SJSA1 (cell line): Measurements from ENCODE around the gene CFAP52. TPM values are rescaled to one million over a fixed set of nuclear protein-coding genes. Genes with fewer than 3 reads are reported as not detected.

Experiments used
- DNase-seq, 2 experiments: peaks; one replicate each; pipeline ENCODE4 v3.0.0-alpha.2; 2015 to 2020; ENCODE audit warnings: low spot score in 2 of 2, low read depth in 1 of 2
- H3K27ac ChIP-seq: fragments of 250-450 bp; sonication (Bioruptor Pico); 2 replicates; pipeline ENCODE4 v1.5.1; 2020; ENCODE audit warnings: mild to moderate bottlenecking, moderate library complexity
- H3K27me3 ChIP-seq: fragments of 250-450 bp; sonication (Bioruptor Pico); replicated peaks from 2 replicates; pipeline ENCODE4 v1.5.1; 2020; ENCODE audit warnings: mild to moderate bottlenecking, moderate library complexity
- H3K36me3 ChIP-seq: fragments of 250-450 bp; sonication (Bioruptor Pico); 2 replicates; pipeline ENCODE4 v1.5.1; 2020; ENCODE audit warnings: mild to moderate bottlenecking
- H3K4me1 ChIP-seq: fragments of 250-450 bp; sonication (Bioruptor Pico); replicated peaks from 2 replicates; pipeline ENCODE4 v1.6.1; 2021; ENCODE audit warnings: mild to moderate bottlenecking
- H3K4me3 ChIP-seq: fragments of 250-450 bp; sonication (Bioruptor Pico); 2 replicates; pipeline ENCODE4 v1.5.1; 2020; ENCODE audit warnings: mild to moderate bottlenecking
- H3K9me3 ChIP-seq: fragments of 250-450 bp; sonication (Bioruptor Pico); replicated peaks from 2 replicates; pipeline ENCODE4 v1.5.1; 2020; ENCODE audit warnings: mild to moderate bottlenecking
- total RNA-seq: library from RNA; depleted of rRNA; stranded (reverse); fragments of >200 nt; shearing (Covaris generic); gene quantifications from 2 replicates; pipeline ENCODE4 v1.2.3, GENCODE V29; 2014; rRNA removed

The CFAP52 gene
- total RNA-seq, 1 experiment from 2014 or later: not detected

DNA sequence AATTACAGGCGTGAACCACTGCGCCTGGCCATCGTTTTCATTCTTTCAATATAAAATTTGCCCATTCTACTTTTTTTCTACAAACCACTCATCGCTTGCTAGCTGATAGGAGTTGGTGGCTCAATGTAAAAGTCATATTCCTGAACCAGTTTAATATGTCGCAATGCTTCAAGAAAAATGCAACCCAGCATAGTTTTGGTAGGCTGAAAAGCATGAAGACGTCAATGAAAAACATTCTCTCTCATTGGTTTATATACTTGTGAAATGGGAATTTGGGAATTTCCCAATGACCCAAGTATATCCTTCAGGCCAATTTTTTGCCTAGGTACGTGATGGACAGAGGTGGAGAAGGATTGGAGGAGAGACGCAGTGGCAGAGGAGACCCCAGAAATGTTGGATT, 95.8 kb downstream of the CFAP52 start:
- Histone ChIP-seq H3K36me3 (no peaks in the 10 kb centered on the region), H3K27ac (no peak overlapping the region), H3K4me3 (no peak overlapping the region), H3K27me3 (no peaks in the 10 kb centered on the region), H3K4me1 (peaks cover 14% of the 10 kb centered on the region), H3K9me3 (no peaks in the 10 kb centered on the region)
- DNase-seq: no peak

GRCh38 chr17:9672691-9673090, 96.2 kb downstream of the CFAP52 start:
- no peak overlapping the region for H3K27ac ChIP-seq
- H3K27me3 ChIP-seq: no peaks in the 10 kb centered on the region
- no peaks in the 10 kb centered on the region for H3K36me3 ChIP-seq
- H3K4me3 ChIP-seq: no peak overlapping the region
- H3K9me3 ChIP-seq: no peaks in the 10 kb centered on the region
- DNase-seq: no peak
- H3K4me1 ChIP-seq: peaks cover 14% of the 10 kb centered on the region

DNA sequence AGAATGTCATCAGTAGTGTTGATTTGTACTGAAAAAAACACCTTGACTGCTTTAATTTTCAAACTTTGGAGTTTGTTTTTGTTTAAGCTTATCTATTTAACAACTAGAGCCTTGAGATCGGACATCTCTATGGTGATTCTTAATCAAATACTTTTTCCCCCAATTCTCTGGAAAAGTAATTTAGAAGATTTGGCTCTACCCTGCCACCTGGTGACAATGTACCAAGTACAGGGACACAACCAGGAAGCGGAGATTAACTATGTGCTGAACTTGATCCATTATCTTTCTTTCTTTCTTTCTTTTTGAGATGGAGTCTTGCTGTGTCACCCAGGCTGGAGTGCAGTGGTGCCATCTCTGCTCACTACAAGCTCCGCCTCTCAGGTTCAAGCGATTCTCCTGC, 99.6 kb downstream of the CFAP52 start:
- no peak overlapping the region for H3K27ac ChIP-seq
- H3K4me1 ChIP-seq: peaks cover 10% of the 10 kb centered on the region
- peaks cover 7% of the 10 kb centered on the region; the same call in 1 of the 2 replicates for H3K9me3 ChIP-seq
- no peaks in the 10 kb centered on the region for H3K27me3 ChIP-seq
- no peak overlapping the region for H3K4me3 ChIP-seq
- DNase-seq: no peak
- H3K36me3 ChIP-seq: no peaks in the 10 kb centered on the region

GRCh38 chr17:9676820-9677310, 100.4 kb downstream of the CFAP52 start:
- H3K4me3 ChIP-seq: no peak overlapping the region
- H3K27ac ChIP-seq: 0 out of 2 replicates have a peak overlapping the region, but pooled peaks have one; percentile 11
- peaks cover 10% of the 10 kb centered on the region for H3K4me1 ChIP-seq
- H3K36me3 ChIP-seq: no peaks in the 10 kb centered on the region
- H3K27me3 ChIP-seq: no peaks in the 10 kb centered on the region
- H3K9me3 ChIP-seq: peaks cover 7% of the 10 kb centered on the region; the same call in 1 of the 2 replicates
- peak; percentile 40 to 53 for DNase-seq

DNA sequence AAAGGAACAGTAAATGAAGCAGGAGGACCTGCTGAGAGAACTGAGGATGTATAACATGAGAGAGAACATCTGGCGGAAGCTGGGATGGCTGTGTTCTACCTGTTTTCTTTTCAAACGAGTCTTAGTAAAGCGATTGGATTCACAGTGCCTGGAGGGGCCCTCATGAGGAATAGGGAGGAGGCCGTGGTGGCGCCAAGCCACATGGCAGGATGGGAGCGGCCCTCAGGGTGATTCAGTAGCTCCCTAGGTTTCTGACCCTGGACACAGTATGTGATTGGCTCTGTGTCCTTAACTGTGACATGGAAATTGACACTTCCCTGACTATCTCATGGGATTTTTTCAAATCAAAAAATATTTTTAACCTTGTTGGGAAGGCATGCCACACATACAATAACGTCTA, 101.0 kb downstream of the CFAP52 start:
- H3K36me3 ChIP-seq: no peaks in the 10 kb centered on the region
- peaks cover 7% of the 10 kb centered on the region; the same call in 1 of the 2 replicates for H3K9me3 ChIP-seq
- no peaks in the 10 kb centered on the region for H3K27me3 ChIP-seq
- peaks cover 10% of the 10 kb centered on the region for H3K4me1 ChIP-seq
- no peak overlapping the region for H3K4me3 ChIP-seq
- no peak for DNase-seq
- H3K27ac ChIP-seq: 0 out of 2 replicates have a peak overlapping the region, but pooled peaks have one; percentile 11

DNA sequence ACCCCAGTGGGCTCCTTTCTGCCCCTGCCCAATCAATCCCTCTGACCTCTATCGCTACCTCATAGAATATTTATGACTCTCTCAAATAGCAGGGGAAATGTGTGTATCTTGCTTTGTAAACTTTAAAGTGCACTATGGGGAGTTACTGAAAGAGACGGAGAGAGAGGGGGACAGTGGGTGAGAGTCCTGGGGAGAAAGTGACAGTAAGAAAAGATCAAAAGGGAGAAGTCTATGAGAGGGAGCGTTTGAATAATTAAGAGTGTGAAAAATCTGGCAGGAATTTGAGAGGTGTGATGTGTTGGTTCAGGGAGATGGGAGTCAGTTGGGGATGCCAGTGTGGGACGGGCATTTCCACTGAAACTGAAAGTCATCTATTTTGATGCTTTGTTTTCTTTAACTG, 101.5 kb downstream of the CFAP52 start:
- peaks cover 7% of the 10 kb centered on the region; the same call in 1 of the 2 replicates for H3K9me3 ChIP-seq

DNA sequence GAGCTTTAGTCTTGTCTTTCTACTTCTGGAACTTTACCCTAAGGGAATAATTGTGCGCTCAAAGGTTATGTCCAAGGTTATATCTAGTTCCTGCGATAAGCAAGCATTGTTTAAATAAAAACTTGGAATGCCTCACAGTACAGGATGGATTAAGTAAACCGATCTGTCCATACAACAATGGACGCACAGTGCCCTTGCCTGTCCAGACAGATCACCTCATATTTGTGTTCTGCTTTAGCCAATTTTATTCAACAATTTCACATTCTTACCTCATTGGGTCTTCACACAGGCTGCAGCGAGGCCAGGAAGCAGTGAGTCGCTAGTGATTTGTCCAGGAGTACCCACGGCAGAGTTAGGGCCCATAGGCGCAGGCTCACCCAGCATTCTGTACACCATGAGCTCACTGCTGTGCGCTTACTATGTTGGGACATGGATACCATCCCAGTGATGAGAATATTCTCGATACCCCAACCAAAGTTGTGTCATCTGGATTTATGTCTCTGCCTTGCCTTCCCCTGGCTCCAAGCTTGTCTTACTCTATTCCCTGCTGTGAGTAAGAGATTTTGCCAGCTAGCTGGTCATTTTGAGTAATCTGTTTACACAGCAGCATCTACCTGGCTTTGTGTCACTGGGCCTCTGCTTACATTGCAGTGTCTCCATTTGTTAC, 108.6 kb downstream of the CFAP52 start:
- Histone ChIP-seq H3K9me3 (peaks cover 5% of the 10 kb centered on the region; the same call in 1 of the 2 replicates), H3K27me3 (no peaks in the 10 kb centered on the region), H3K4me1 (no peaks in the 10 kb centered on the region), H3K4me3 (no peak overlapping the region), H3K27ac (no peak overlapping the region), H3K36me3 (no peaks in the 10 kb centered on the region)
- no peak for DNase-seq

More for the DNA sequence above, 101.5 kb downstream of the CFAP52 start:
- H3K27me3 ChIP-seq: no peaks in the 10 kb centered on the region
- no peak overlapping the region for H3K4me3 ChIP-seq
- H3K36me3 ChIP-seq: no peaks in the 10 kb centered on the region
- peaks cover 10% of the 10 kb centered on the region for H3K4me1 ChIP-seq
- no peak overlapping the region for H3K27ac ChIP-seq
- no peak for DNase-seq

Other genes starting within 250 kb of the CFAP52 start
- gene STX8, start 822 bp upstream of the CFAP52 start, total RNA-seq: 89.0 and 109 TPM in 2 replicates
- 2.1 and 2.9 TPM in 2 replicates for gene USP43, start 68.9 kb downstream of the CFAP52 start, total RNA-seq
- gene DHRS7C, start 214.9 kb downstream of the CFAP52 start, total RNA-seq: not detected in 2 replicates
- gene GSG1L2, start 245.4 kb downstream of the CFAP52 start, total RNA-seq: not detected in 2 replicates
- 0.78 and 1.2 TPM in 2 replicates for gene GLP2R, start 249.3 kb downstream of the CFAP52 start, total RNA-seq